HG03103 (cell line): ENCODE measurements around the gene HIGD2A.

Source experiments
- ATAC-seq: cut with Tn5 transposase; IDR thresholded peaks from one replicate; pipeline ENCODE4 v1.9.1; 2021; ENCODE audit warnings: low read depth; ENCODE audit not compliant: unreplicated experiment

Gene HIGD2A

GRCh38 chr5:176368726-176369125, 19.8 kb upstream of the HIGD2A start:
- no peak for ATAC-seq

GRCh38 chr5:176369934-176370711, 18.4 kb upstream of the HIGD2A start:
- no peak for ATAC-seq

DNA sequence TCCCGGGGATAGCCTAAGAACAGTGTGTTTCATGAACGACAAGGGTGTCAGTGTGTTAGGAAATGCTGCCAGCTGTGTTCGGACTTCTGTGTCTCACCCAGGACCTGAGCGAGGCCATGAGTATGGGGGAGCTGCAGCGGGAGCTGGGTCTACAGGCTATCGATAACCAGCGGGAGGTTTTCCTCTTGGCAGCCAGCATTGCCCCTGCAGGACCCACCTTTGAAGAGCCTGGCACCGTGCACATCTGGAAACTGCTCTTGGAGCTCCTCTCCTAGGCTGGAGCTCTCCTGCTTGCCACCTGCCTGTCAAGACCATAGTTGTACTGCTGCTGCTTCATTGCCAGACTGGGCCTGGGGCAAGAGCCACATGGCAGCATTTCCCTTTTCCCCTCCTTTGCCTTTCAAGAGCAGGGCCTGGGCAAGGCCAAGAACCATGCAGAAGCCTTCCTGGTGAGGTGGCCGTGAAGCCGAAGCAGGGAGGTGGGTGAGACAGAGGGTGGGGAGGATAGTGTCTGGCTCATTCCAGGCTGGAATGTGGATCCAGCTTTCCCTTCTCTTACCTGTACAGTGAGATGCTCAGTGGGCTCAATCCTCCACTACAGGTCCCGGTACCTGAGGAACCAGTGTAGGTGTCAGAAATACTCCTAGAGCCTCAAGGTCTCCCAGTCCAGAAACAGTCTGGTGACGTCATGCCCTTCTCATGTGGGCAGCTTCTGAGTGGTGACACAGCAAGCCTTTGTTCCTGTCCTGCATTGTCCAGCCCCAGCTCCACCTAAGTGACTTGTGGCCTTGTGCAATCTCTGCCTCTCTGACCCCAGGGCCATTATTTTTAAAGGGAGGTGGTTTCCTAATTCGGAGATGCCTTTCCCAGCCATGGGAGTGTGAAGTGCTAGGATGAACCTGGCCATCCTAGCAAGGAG, 16.7 kb upstream of the HIGD2A start:
- ATAC-seq: no peak

- ATAC-seq: no peak
Observed at GRCh38 chr5:176373100-176373818, 15.3 kb upstream of the HIGD2A start.

DNA sequence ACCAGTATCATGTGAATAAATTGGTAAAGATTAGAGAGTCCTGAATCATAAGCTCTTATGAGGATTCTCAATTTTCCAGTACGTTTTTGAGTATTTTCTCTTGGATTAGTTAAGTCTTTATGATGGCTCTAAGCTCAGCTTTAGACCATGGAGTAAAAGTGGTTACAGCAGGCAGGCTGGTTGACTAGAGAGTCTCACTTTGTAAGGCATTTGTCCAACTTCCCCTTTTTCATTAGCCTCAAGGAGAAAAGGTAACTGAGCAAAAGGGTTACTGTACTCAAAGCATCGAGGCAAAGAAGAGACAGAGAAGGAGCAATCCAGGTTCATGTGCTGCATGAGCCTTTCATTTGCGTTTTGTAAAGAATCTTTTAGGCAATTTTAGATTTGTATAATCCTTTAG, 8.7 kb upstream of the HIGD2A start:
- no peak for ATAC-seq

GRCh38 chr5:176381423-176381822, 7.1 kb upstream of the HIGD2A start:
- ATAC-seq: no peak

- ATAC-seq: no peak
Observed at GRCh38 chr5:176381979-176382378, 6.6 kb upstream of the HIGD2A start.

DNA sequence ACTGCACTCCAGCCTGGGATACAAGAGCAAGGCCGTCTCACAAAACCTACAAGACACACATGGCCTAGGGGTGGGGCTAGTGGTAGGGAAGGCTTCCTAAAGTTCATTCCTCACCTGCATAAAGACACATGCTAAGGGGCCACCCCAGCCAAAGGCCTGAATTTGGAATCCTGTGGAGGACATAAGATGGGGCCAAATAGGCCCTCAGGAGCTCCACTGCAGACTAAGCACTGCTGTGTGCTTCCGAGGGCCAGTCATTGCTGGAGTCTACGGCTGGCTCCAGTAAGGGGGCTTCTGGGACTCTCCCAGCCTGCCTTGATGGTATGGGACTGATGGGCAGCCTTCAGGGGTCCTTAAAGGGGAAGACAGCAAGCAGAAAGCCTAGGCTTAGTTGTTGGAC, 5.8 kb upstream of the HIGD2A start:
- ATAC-seq: no peak

DNA sequence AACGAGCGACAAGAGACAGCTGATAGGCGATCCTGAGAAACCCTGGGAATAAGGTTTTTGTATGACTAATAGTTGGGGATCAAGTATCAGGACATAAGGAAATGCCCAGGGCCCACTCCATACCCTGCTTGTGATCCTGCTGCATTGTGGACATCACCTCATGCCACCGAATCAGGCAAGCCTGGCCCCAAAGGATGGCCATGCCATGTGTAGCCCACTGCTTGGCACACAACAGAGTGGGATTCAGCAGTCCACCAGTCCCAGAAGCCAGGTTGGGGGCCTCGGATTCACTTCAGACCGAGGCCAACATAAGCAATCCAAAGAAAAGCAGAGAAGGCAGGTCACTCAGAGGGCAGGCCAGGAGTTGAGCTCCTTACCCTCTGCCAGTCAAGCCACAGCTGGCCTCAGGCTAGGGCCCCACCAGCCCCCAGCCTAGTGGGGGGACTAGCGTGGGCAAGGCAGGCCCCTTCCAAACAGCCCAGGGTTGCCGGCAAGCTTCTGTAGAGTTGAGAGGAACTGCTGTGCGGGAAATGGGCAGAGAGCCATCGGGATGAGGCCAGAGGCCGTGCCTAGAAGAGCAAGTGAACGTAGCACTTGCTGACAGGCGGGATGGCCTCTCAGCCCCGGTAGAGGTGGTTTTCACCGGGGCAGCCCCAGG, 5.2 kb upstream of the HIGD2A start:
- ATAC-seq: no peak

DNA sequence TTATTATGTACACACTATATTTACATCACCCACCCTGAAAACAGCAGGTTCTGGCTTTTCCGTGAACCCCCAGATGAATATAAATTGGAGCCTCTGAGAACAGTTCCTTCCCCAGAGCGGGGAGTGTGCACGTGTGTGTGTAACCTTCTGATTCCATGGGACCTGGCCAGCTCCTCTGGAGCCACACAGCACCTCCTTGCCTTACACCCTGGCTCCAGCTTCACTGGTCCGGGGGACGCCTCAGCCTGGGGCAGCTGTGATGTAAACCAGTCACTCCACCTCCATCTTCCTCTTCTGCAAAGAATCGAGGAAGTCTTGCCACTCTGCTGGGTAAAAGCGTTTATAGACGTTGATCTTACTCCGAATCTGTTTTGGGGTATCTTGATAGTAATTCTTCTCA, 4.6 kb upstream of the HIGD2A start:
- no peak for ATAC-seq

DNA sequence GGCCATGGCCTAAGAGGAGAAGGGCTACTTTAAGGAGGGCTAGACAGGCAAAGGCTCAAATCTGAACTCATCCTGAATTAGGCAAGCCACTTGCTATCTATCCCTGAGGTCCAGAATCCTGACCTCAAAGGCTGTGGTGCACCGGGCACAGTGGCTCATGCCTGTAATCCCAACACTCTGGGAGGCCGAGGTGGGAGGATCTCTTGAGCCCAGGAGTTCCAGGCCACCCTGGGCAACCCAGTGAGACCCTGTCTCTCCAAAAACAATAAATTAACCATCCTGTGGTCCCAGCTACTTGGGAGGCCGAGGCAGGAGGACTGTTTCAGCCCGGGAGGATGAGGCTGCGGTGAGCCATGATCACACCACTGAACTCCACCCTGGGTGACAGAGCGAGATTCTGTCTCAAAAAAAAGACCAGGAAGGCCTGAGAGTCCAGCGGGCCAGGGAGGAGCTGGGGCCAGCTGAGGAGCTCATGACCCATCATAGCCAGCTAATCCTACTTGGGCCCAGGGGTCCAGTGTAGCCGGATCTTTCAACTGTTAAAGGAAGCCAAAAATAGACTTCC, 4.1 kb upstream of the HIGD2A start:
- no peak for ATAC-seq

DNA sequence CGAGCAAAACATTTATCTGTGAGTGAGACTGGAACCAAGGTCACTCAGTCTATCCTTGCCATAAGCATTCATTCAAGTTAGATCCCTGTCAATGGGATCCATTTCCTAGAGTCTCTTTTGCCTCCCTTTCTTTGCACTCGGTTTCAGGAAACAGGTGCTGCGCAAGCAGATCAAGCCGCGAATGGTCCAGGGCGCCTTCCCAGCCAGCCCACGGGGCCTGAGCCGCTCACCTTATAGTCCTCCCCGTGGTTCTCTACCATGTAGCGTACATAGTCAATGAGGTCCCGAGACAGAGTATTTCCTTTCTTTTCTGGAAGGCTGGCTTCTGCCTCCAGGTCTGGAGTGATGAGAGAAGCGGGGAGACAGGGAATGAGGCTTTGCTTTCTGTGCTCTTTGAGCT, 3.6 kb upstream of the HIGD2A start:
- no peak for ATAC-seq

GRCh38 chr5:176386491-176386890, 2.1 kb upstream of the HIGD2A start:
- no peak for ATAC-seq

GRCh38 chr5:176387384-176387925, 1.1 kb upstream of the HIGD2A start:
- no peak for ATAC-seq

GRCh38 chr5:176388003-176388443, 528 bp upstream of the HIGD2A start:
- no peak for ATAC-seq

GRCh38 chr5:176389135-176390123, 878 bp downstream of the HIGD2A start:
- peak; percentile 18 for ATAC-seq

- no peak for ATAC-seq
Observed at GRCh38 chr5:176391479-176391878, 2.9 kb downstream of the HIGD2A start.

GRCh38 chr5:176391999-176392398, 3.4 kb downstream of the HIGD2A start:
- no peak for ATAC-seq

DNA sequence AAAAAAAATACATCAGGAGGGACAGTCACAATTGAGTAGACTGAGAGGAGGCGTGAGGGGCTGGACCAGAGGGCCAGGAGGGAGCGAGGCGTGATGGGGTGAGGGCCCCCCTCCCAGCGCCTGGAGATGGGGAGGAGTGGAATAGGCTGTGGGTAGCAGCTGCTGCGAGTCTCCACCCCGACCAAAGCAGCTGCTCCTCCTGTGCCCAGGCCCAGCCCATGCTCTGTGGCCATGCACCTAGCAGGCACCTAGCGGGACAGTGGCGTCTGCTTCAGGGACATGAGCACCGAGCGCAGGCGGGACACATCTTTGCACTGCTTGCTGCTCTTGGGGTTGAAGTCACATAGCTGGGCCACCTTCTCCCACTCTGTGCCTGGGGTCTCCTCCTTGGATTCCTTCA, 4.0 kb downstream of the HIGD2A start:
- no peak for ATAC-seq
